Activated B cell treated with CpG ODN at 0.5 μM for 24 hours (primary cell): ENCODE measurements around the gene ZNF77. TPM values are rescaled to one million over a fixed set of nuclear protein-coding genes. Genes with fewer than 3 reads are reported as not detected.
"Not testable (repeated sequence)": the region's sequence is repeated elsewhere in the genome, so short reads cannot be mapped to it uniquely, and the experiment has no call there.

ENCODE experiments used
- ATAC-seq: fragments of 200-7000 bp; cut with Tn5 transposase; one replicate; pipeline ENCODE4 v1.10.0; 2021; ENCODE audit warnings: low read depth, mild to moderate bottlenecking, moderate library complexity
- CTCF ChIA-PET: fragments of 350-600 bp; sonication (Branson Sonifier 250); formaldehyde crosslinking; loops from one replicate; lab custom pipeline; 2021; ENCODE audit warnings: antibody characterized with exemption; lab: Charles Lee
- POLR2A ChIA-PET: fragments of 350-600 bp; sonication (Branson Sonifier 250); formaldehyde crosslinking; loops from one replicate; lab custom pipeline; 2021; ENCODE audit warnings: antibody characterized with exemption; lab: Charles Lee
- DNase-seq: peaks from one replicate; pipeline ENCODE4 v3.0.0; 2022
- H3K27ac Mint-ChIP-seq: one replicate; pipeline ENCODE4 v1.8.0; 2020; ENCODE audit warnings: mixed read lengths
- H3K27me3 Mint-ChIP-seq: one replicate; pipeline ENCODE4 v1.8.0; 2021; ENCODE audit warnings: mixed read lengths
- H3K36me3 Mint-ChIP-seq: one replicate; pipeline ENCODE4 v1.8.0; 2021; ENCODE audit warnings: low read depth, mixed read lengths
- H3K4me1 Mint-ChIP-seq: one replicate; pipeline ENCODE4 v1.8.0; 2021; ENCODE audit warnings: mixed read lengths
- H3K4me3 Mint-ChIP-seq: one replicate; pipeline ENCODE4 v1.8.0; 2020; ENCODE audit warnings: mild to moderate bottlenecking, mixed read lengths
- H3K9me3 Mint-ChIP-seq: one replicate; pipeline ENCODE4 v1.8.0; 2020; ENCODE audit warnings: mixed read lengths
- CTCF ChIP-seq: fragments of 200-600 bp; IDR thresholded peaks from one replicate; pipeline ENCODE4 v1.8.0; 2022; ENCODE audit warnings: antibody characterized with exemption, mild to moderate bottlenecking
- intact Hi-C: fragments of 100-400 bp; cut with micrococcal nuclease; formaldehyde crosslinking; loops from one replicate; pipeline ENCODE4 v1.15.1; 2024
- total RNA-seq: library from RNA; stranded (reverse); gene quantifications from 2 replicates; pipeline ENCODE4 v1.2.3, GENCODE V29; 2022

Gene ZNF77
- total RNA-seq, 1 donor from 2014 or later, result 6.7 TPM

GRCh38 chr19:2896694-2897093, 48.1 kb downstream of the ZNF77 start:
- intact Hi-C loops, result no loop called here
- DNase-seq, result no peak
- Mint-ChIP-seq H3K27ac (no peak overlapping the region), H3K4me1 (peaks cover 8% of the 10 kb centered on the region), H3K4me3 (no peak overlapping the region), H3K9me3 (peaks cover 7% of the 10 kb centered on the region), H3K27me3 (no peaks in the 10 kb centered on the region), H3K36me3 (peaks cover 6% of the 10 kb centered on the region)
- ChIA-PET CTCF (no interaction called here), POLR2A (no interaction called here)
- no peak for TF ChIP-seq CTCF
- no peak for ATAC-seq

GRCh38 chr19:2890531-2890930, 54.2 kb downstream of the ZNF77 start:
- peaks cover 20% of the 10 kb centered on the region for H3K4me1 Mint-ChIP-seq
- H3K27me3 Mint-ChIP-seq, intact Hi-C loops, H3K9me3 Mint-ChIP-seq, H3K4me3 Mint-ChIP-seq, H3K36me3 Mint-ChIP-seq, H3K27ac Mint-ChIP-seq, CTCF ChIA-PET, DNase-seq, ATAC-seq: not testable (repeated sequence)
- POLR2A ChIA-PET, result interaction anchor here (3.5 kb wide), 1 partner anchor 10 kb away, joined by 17 read pairs; the partner anchor contains the start of gene ZNF57

GRCh38 chr19:2888731-2889224, 56.0 kb downstream of the ZNF77 start:
- no peaks in the 10 kb centered on the region for H3K27me3 Mint-ChIP-seq
- intact Hi-C loops, result loop anchor here (2.0 kb wide), 1 partner anchor 56 kb away; the partner anchor contains the start of gene ZNF77
- no peaks in the 10 kb centered on the region for H3K9me3 Mint-ChIP-seq
- H3K4me3 Mint-ChIP-seq, result peak overlapping the region; percentile 69
- ChIA-PET CTCF (interaction anchor here (0.6 to 2.5 kb wide), 4 partner anchors 215 to 295 kb away, joined by 3 to 15 read pairs (median 10); no protein-coding TSS in a partner anchor), POLR2A (interaction anchor here (0.5 to 3.5 kb wide), 5 partner anchors 12 to 723 kb away, joined by 4 to 17 read pairs (median 6); partner anchors contain the start of genes GADD45B and ZNF57)
- no peak for TF ChIP-seq CTCF
- peaks cover 20% of the 10 kb centered on the region for H3K4me1 Mint-ChIP-seq
- DNase-seq (peak; percentile 42), ATAC-seq (peak; percentile 60)
- no peaks in the 10 kb centered on the region for H3K36me3 Mint-ChIP-seq
- peak overlapping the region; percentile 81 for H3K27ac Mint-ChIP-seq

- TF ChIP-seq CTCF, result no peak
- H3K4me3 Mint-ChIP-seq, result peak overlapping the region; percentile 24
- peak; percentile 20 for DNase-seq
- no peaks in the 10 kb centered on the region for H3K9me3 Mint-ChIP-seq
- ChIA-PET POLR2A (interaction anchor here (0.6 to 3.5 kb wide), 5 partner anchors 13 to 239 kb away, joined by 3 to 17 read pairs (median 4); partner anchors contain the start of gene ZNF57), CTCF (interaction anchor here (0.6 to 2.5 kb wide), 9 partner anchors 11 to 239 kb away, joined by 3 to 15 read pairs (median 4); partner anchors contain the start of gene ZNF57)
- H3K36me3 Mint-ChIP-seq, result no peaks in the 10 kb centered on the region
- ATAC-seq, result peak; percentile 65
- H3K27ac Mint-ChIP-seq, result peak overlapping the region; percentile 81
- intact Hi-C loops, result loop anchor here (1.0 to 2.0 kb wide), 5 partner anchors 13 to 276 kb away; partner anchors contain the start of gene ZNF57
- peaks cover 20% of the 10 kb centered on the region for H3K4me1 Mint-ChIP-seq
- no peaks in the 10 kb centered on the region for H3K27me3 Mint-ChIP-seq
Observed at GRCh38 chr19:2887391-2887914, 57.3 kb downstream of the ZNF77 start.

- no peak overlapping the region for H3K27ac Mint-ChIP-seq
Observed at GRCh38 chr19:2885736-2886135, 59.0 kb downstream of the ZNF77 start.

More at GRCh38 chr19:2885736-2886135, 59.0 kb downstream of the ZNF77 start:
- intact Hi-C loops, result loop anchor here (2.0 kb wide), 2 partner anchors 65 to 219 kb away; no protein-coding TSS in a partner anchor
- H3K4me1 Mint-ChIP-seq, result peaks cover 20% of the 10 kb centered on the region
- no peaks in the 10 kb centered on the region for H3K9me3 Mint-ChIP-seq
- no peak overlapping the region for H3K4me3 Mint-ChIP-seq
- ChIA-PET CTCF (no interaction called here), POLR2A (no interaction called here)
- no peaks in the 10 kb centered on the region for H3K36me3 Mint-ChIP-seq
- no peak for TF ChIP-seq CTCF
- no peak for DNase-seq
- no peaks in the 10 kb centered on the region for H3K27me3 Mint-ChIP-seq
- no peak for ATAC-seq
